GM18870 (cell line): ENCODE data around the gene NIN.

ENCODE experiments used
- ATAC-seq: cut with Tn5 transposase; IDR thresholded peaks from one replicate; pipeline ENCODE4 v1.9.1; 2021; ENCODE audit warnings: moderate library complexity; ENCODE audit not compliant: unreplicated experiment

Gene NIN

GRCh38 chr14:50795909-50796308, 35.1 kb downstream of the NIN start:
- ATAC-seq = no peak

- no peak for ATAC-seq
Observed at GRCh38 chr14:50795142-50795541, 35.8 kb downstream of the NIN start.

- no peak for ATAC-seq
Observed at GRCh38 chr14:50794068-50794645, 36.8 kb downstream of the NIN start.

- no peak for ATAC-seq
Observed at GRCh38 chr14:50792634-50793068, 38.3 kb downstream of the NIN start.

- no peak for ATAC-seq
Observed at GRCh38 chr14:50792051-50792477, 38.9 kb downstream of the NIN start.

- no peak for ATAC-seq
Observed at GRCh38 chr14:50791201-50791600, 39.8 kb downstream of the NIN start.

- no peak for ATAC-seq
Observed at GRCh38 chr14:50790589-50790988, 40.4 kb downstream of the NIN start.

- ATAC-seq = no peak
Observed at GRCh38 chr14:50786751-50787464, 44.1 kb downstream of the NIN start.

GRCh38 chr14:50785457-50786063, 45.4 kb downstream of the NIN start:
- ATAC-seq = no peak

- no peak for ATAC-seq
Observed at GRCh38 chr14:50784683-50785456, 46.1 kb downstream of the NIN start.

- no peak for ATAC-seq
Observed at GRCh38 chr14:50783563-50783962, 47.4 kb downstream of the NIN start.

- no peak for ATAC-seq
Observed at GRCh38 chr14:50780393-50780792, 50.6 kb downstream of the NIN start.

GRCh38 chr14:50778721-50779483, 52.1 kb downstream of the NIN start:
- no peak for ATAC-seq

GRCh38 chr14:50776522-50776921, 54.4 kb downstream of the NIN start:
- ATAC-seq = no peak

- no peak for ATAC-seq
Observed at GRCh38 chr14:50775357-50775756, 55.6 kb downstream of the NIN start.

- ATAC-seq = no peak
Observed at GRCh38 chr14:50774542-50775267, 56.3 kb downstream of the NIN start.

- no peak for ATAC-seq
Observed at GRCh38 chr14:50773632-50774541, 57.1 kb downstream of the NIN start.

GRCh38 chr14:50772412-50772811, 58.5 kb downstream of the NIN start:
- no peak for ATAC-seq

GRCh38 chr14:50770586-50770985, 60.4 kb downstream of the NIN start:
- no peak for ATAC-seq
